ENCODE data around the gene PCDHGA11.
"Not testable (repeated sequence)": the region's sequence is repeated elsewhere in the genome, so short reads cannot be mapped to it uniquely, and the experiment has no call there.

PCDHGA11 gene

DNA sequence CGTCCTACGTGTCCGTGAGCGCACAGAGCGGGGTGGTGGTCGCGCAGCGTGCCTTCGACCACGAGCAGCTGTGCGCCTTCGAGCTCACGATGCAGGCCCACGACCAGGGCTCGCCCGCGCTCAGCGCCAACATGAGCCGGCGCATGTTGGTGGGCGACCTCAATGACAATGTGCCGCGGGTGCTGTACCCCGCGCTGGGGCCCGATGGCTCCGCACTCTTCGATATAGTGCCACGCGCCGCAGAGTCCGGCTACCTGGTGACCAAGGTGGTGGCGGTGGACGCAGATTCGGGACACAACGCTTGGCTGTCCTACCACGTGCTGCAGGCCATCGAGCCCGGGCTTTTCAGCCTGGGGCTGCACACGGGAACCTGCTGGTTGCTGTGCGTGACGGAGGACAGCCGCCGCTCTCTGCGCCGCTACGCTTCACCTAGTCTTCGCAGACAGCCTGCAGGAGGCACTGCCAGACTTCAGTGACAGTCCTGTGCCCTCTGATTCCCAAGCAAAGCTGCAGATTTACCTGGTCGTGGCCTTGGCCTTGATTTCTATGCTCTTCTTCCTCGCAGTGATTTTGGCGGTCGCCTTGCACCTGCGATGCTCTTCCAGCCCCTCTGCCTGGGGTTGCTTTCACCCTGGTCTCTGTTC is 7.1 kb downstream of the PCDHGA11 start:
- Histone ChIP-seq H3K4me3 (ENCODE audit: low read length) (no peak overlapping the region), H2AFZ (ENCODE audit: low read depth, low read length) (no peak overlapping the region), H3K27me3 (ENCODE audit: low read depth, low read length) (no peaks in the 10 kb centered on the region), H3K4me2 (ENCODE audit: low read length) (no peak overlapping the region), H3K79me2 (ENCODE audit: low read length) (no peaks in the 10 kb centered on the region), H3K36me3 (replicated peaks; ENCODE audit: low read depth, low read length) (no peaks in the 10 kb centered on the region), H4K20me1 (ENCODE audit: insufficient read depth, low read length) (no peaks in the 10 kb centered on the region), H3K9me3 (ENCODE audit: insufficient read depth, low read length) (no peaks in the 10 kb centered on the region), H3K9ac (ENCODE audit: low read length) (no peak overlapping the region), H3K4me1 (ENCODE audit: low read length) (no peaks in the 10 kb centered on the region), H3K27ac (ENCODE audit: low read length) (no peak overlapping the region)
- TF ChIP-seq CTCF (IDR thresholded peaks at IDR 0.05; ENCODE audit: low read depth, low read length) (no peak), EZH2phosphoT487 (IDR thresholded peaks at IDR 0.05; ENCODE audit: low read depth) (no peak)

DNA sequence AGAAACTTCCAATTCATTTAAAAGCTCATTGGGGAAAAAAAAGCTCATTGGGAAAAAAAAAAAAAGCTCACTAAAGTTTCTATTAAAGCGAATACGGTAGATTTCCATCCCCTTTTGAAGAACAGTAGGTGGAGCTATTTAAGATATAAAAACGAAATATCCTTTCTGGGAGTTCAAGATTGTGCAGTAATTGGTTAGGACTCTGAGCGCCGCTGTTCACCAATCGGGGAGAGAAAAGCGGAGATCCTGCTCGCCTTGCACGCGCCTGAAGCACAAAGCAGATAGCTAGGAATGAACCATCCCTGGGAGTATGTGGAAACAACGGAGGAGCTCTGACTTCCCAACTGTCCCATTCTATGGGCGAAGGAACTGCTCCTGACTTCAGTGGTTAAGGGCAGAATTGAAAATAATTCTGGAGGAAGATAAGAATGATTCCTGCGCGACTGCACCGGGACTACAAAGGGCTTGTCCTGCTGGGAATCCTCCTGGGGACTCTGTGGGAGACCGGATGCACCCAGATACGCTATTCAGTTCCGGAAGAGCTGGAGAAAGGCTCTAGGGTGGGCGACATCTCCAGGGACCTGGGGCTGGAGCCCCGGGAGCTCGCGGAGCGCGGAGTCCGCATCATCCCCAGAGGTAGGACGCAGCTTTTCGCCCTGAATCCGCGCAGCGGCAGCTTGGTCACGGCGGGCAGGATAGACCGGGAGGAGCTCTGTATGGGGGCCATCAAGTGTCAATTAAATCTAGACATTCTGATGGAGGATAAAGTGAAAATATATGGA is 9.7 kb downstream of the PCDHGA11 start, which contains the start of gene PCDHGA12:
TSS of gene PCDHGA12 (plus strand) at position 176 of the 782 bp plus-strand sequence. CDS start at position 429, 253 bp downstream.
- TF ChIP-seq EZH2phosphoT487 (IDR thresholded peaks at IDR 0.05; ENCODE audit: low read depth) (no peak), CTCF (IDR thresholded peaks at IDR 0.05; ENCODE audit: low read depth, low read length) (no peak)
- Histone ChIP-seq H3K27me3 (ENCODE audit: low read depth, low read length) (no peaks in the 10 kb centered on the region), H3K4me1 (ENCODE audit: low read length) (no peaks in the 10 kb centered on the region), H3K79me2 (ENCODE audit: low read length) (no peaks in the 10 kb centered on the region), H3K27ac (ENCODE audit: low read length) (no peak within 1 kb of the TSS), H3K9ac (ENCODE audit: low read length) (no peak within 1 kb of the TSS), H3K36me3 (replicated peaks; ENCODE audit: low read depth, low read length) (no peaks in the 10 kb centered on the region), H4K20me1 (ENCODE audit: insufficient read depth, low read length) (no peaks in the 10 kb centered on the region), H3K4me3 (ENCODE audit: low read length) (no peak within 1 kb of the TSS), H3K9me3 (ENCODE audit: insufficient read depth, low read length) (no peaks in the 10 kb centered on the region), H2AFZ (ENCODE audit: low read depth, low read length) (no peak within 1 kb of the TSS), H3K4me2 (ENCODE audit: low read length) (no peak within 1 kb of the TSS)

DNA sequence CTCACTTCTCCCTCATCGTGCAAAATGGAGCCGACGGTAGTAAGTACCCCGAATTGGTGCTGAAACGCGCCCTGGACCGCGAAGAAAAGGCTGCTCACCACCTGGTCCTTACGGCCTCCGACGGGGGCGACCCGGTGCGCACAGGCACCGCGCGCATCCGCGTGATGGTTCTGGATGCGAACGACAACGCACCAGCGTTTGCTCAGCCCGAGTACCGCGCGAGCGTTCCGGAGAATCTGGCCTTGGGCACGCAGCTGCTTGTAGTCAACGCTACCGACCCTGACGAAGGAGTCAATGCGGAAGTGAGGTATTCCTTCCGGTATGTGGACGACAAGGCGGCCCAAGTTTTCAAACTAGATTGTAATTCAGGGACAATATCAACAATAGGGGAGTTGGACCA is 10.4 kb downstream of the PCDHGA11 start:
- Histone ChIP-seq H3K27me3 (ENCODE audit: low read depth, low read length) (no peaks in the 10 kb centered on the region), H3K36me3 (replicated peaks; ENCODE audit: low read depth, low read length) (no peaks in the 10 kb centered on the region), H3K79me2 (ENCODE audit: low read length) (no peaks in the 10 kb centered on the region), H3K9ac (ENCODE audit: low read length) (no peak overlapping the region), H3K9me3 (ENCODE audit: insufficient read depth, low read length) (no peaks in the 10 kb centered on the region), H3K4me3 (ENCODE audit: low read length) (no peak overlapping the region), H4K20me1 (ENCODE audit: insufficient read depth, low read length) (no peaks in the 10 kb centered on the region), H3K27ac (ENCODE audit: low read length) (no peak overlapping the region), H3K4me1 (ENCODE audit: low read length) (no peaks in the 10 kb centered on the region), H3K4me2 (ENCODE audit: low read length) (no peak overlapping the region), H2AFZ (ENCODE audit: low read depth, low read length) (no peak overlapping the region)
- no peak for TF ChIP-seq EZH2phosphoT487 (IDR thresholded peaks at IDR 0.05; ENCODE audit: low read depth)
- no peak for TF ChIP-seq CTCF (IDR thresholded peaks at IDR 0.05; ENCODE audit: low read depth, low read length)

- not testable (repeated sequence) for H4K20me1 ChIP-seq (ENCODE audit: insufficient read depth, low read length); H3K36me3 ChIP-seq (replicated peaks; ENCODE audit: low read depth, low read length); H2AFZ ChIP-seq (ENCODE audit: low read depth, low read length); H3K4me2 ChIP-seq (ENCODE audit: low read length); H3K9ac ChIP-seq (ENCODE audit: low read length); H3K4me3 ChIP-seq (ENCODE audit: low read length); H3K27ac ChIP-seq (ENCODE audit: low read length); H3K9me3 ChIP-seq (ENCODE audit: insufficient read depth, low read length); H3K79me2 ChIP-seq (ENCODE audit: low read length); H3K4me1 ChIP-seq (ENCODE audit: low read length); H3K27me3 ChIP-seq (ENCODE audit: low read depth, low read length)
Measured at GRCh38 chr5:141432308-141432707, 11.5 kb downstream of the PCDHGA11 start.

DNA sequence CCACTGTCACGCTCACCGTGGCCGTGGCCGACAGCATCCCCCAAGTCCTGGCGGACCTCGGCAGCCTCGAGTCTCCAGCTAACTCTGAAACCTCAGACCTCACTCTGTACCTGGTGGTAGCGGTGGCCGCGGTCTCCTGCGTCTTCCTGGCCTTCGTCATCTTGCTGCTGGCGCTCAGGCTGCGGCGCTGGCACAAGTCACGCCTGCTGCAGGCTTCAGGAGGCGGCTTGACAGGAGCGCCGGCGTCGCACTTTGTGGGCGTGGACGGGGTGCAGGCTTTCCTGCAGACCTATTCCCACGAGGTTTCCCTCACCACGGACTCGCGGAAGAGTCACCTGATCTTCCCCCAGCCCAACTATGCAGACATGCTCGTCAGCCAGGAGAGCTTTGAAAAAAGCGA is 11.9 kb downstream of the PCDHGA11 start:
- not testable (repeated sequence) for H3K9me3 ChIP-seq (ENCODE audit: insufficient read depth, low read length); H4K20me1 ChIP-seq (ENCODE audit: insufficient read depth, low read length); H3K4me1 ChIP-seq (ENCODE audit: low read length); H3K27me3 ChIP-seq (ENCODE audit: low read depth, low read length); H3K4me3 ChIP-seq (ENCODE audit: low read length); H3K4me2 ChIP-seq (ENCODE audit: low read length); H3K79me2 ChIP-seq (ENCODE audit: low read length); H3K36me3 ChIP-seq (replicated peaks; ENCODE audit: low read depth, low read length); H3K27ac ChIP-seq (ENCODE audit: low read length); H2AFZ ChIP-seq (ENCODE audit: low read depth, low read length); H3K9ac ChIP-seq (ENCODE audit: low read length)
